ENCODE measurements around the gene HIPK4. TPM values are rescaled to one million over a fixed set of nuclear protein-coding genes. Genes with fewer than 3 reads are reported as not detected.

The HIPK4 gene
- polyA plus RNA-seq, 3 donors: 0.09 TPM; not detected in 2

GRCh38 chr19:40411958-40412499, 22.0 kb upstream of the HIPK4 start:
- intact Hi-C loops (cut with micrococcal nuclease): no loop called here
- H3K4me3 ChIP-seq (replicated peaks in 1 of 3; ENCODE audit: low read depth in 2 of 3, low read length in 3 of 3): no peak overlapping the region
- no peaks in the 10 kb centered on the region for H3K36me3 ChIP-seq (replicated peaks in 1 of 2; ENCODE audit: control insufficient read depth in 1 of 2, insufficient read depth in 2 of 2, low read length in 2 of 2)
- no peaks in the 10 kb centered on the region for H3K36me3 Mint-ChIP-seq
- H3K27me3 ChIP-seq (ENCODE audit: control insufficient read depth in 2 of 2, insufficient read depth in 2 of 2, low read length in 2 of 2): no peaks in the 10 kb centered on the region
- DNase-seq: no peak
- no peaks in the 10 kb centered on the region for H3K79me2 ChIP-seq (ENCODE audit: insufficient read depth, low read length)
- H3K9me3 ChIP-seq (replicated peaks in 1 of 2; ENCODE audit: control insufficient read depth in 1 of 2, insufficient read depth in 1 of 2, low read length in 2 of 2): no peaks in the 10 kb centered on the region
- H4K20me1 ChIP-seq (ENCODE audit: insufficient read depth, low read length): no peaks in the 10 kb centered on the region
- WGBS (ENCODE audit: insufficient coverage): 90% methylated on average over 4 of the region's 8 CpGs
- no peak overlapping the region for H3K4me3 Mint-ChIP-seq
- no peak overlapping the region for H3K9ac ChIP-seq (ENCODE audit: insufficient read depth, low read length, poor library complexity, severe bottlenecking)
- H3K9me3 Mint-ChIP-seq: peaks cover 0 to 3% (median 0%) of the 10 kb centered on the region in 7 donors
- H3K4me2 ChIP-seq (replicated peaks; ENCODE audit: extremely low read depth, low read length, poor library complexity, severe bottlenecking): no peak overlapping the region
- peaks cover 3 to 10% (median 9%) of the 10 kb centered on the region in 3 donors for H3K27me3 Mint-ChIP-seq (ENCODE audit: low read depth in 3 of 3)
- peaks cover 39% of the 10 kb centered on the region for H3K4me1 Mint-ChIP-seq
- H3K27ac ChIP-seq (ENCODE audit: low read depth in 1 of 2, low read length in 2 of 2): no peak overlapping the region
- H2AFZ ChIP-seq (ENCODE audit: insufficient read depth, low read depth, low read length, poor library complexity, severe bottlenecking): no peak overlapping the region
- TF ChIP-seq, protein P1, sequence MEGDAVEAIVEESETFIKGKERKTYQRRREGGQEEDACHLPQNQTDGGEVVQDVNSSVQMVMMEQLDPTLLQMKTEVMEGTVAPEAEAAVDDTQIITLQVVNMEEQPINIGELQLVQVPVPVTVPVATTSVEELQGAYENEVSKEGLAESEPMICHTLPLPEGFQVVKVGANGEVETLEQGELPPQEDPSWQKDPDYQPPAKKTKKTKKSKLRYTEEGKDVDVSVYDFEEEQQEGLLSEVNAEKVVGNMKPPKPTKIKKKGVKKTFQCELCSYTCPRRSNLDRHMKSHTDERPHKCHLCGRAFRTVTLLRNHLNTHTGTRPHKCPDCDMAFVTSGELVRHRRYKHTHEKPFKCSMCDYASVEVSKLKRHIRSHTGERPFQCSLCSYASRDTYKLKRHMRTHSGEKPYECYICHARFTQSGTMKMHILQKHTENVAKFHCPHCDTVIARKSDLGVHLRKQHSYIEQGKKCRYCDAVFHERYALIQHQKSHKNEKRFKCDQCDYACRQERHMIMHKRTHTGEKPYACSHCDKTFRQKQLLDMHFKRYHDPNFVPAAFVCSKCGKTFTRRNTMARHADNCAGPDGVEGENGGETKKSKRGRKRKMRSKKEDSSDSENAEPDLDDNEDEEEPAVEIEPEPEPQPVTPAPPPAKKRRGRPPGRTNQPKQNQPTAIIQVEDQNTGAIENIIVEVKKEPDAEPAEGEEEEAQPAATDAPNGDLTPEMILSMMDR (IDR thresholded peaks at IDR 0.05): no peak
- peak overlapping the region in 1 of 7 donors; percentile 3 for H3K27ac Mint-ChIP-seq
- peaks cover 31 to 33% of the 10 kb centered on the region in 2 donors for H3K4me1 ChIP-seq (ENCODE audit: control insufficient read depth in 1 of 2, insufficient read depth in 2 of 2, low read length in 2 of 2)

DNA sequence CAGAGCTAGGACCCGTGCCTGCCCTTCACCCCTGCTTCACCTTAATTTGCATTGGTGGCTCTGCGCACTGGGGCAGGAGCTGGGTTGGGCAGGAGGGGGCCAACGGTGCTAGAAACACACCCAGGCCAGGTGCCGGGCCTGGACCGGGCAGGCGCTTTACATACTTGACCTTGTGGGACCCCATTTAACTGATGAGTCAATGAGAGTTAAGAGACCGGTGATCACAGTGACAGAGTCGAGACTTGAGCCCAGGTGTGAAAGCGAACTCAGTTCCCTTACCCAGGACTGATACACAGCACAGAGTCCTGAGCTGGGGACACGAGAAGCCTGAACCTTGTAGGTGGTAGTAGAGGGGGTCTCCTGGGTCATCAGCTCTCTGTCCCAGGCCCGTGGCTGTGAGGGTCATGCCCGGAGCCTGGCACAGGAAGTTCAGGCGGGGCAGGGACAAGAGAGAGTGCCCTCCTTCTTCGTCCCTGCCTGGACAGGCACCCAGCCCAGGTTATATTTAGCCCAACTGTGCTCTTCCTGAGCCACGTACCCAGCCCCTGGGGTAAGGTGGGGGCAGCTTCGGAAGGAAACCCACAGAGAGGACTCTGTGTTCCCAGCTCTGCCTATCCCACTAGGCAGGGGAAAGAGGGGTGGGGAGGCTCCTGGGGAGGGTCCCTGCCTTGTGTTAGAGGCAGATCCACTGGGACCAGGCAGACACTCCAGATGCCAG, 21.3 kb upstream of the HIPK4 start:
- no peaks in the 10 kb centered on the region for H3K9me3 ChIP-seq (replicated peaks in 1 of 2; ENCODE audit: control insufficient read depth in 1 of 2, insufficient read depth in 1 of 2, low read length in 2 of 2)
- no peaks in the 10 kb centered on the region for H3K27me3 ChIP-seq (ENCODE audit: control insufficient read depth in 2 of 2, insufficient read depth in 2 of 2, low read length in 2 of 2)
- intact Hi-C loops (cut with micrococcal nuclease): no loop called here
- no peak overlapping the region for H3K4me3 ChIP-seq (replicated peaks in 1 of 3; ENCODE audit: low read depth in 2 of 3, low read length in 3 of 3)
- no peak overlapping the region for H3K4me2 ChIP-seq (replicated peaks; ENCODE audit: extremely low read depth, low read length, poor library complexity, severe bottlenecking)
- H3K9me3 Mint-ChIP-seq: peaks cover 0 to 3% (median 0%) of the 10 kb centered on the region in 7 donors
- H3K27ac Mint-ChIP-seq: no peak overlapping the region
- DNase-seq: no peak
- H2AFZ ChIP-seq (ENCODE audit: insufficient read depth, low read depth, low read length, poor library complexity, severe bottlenecking): no peak overlapping the region
- H3K36me3 Mint-ChIP-seq: no peaks in the 10 kb centered on the region
- 58% methylated on average over 8 of the region's 16 CpGs for WGBS (ENCODE audit: insufficient coverage)
- peak overlapping the region; percentile 4 for H3K9ac ChIP-seq (ENCODE audit: insufficient read depth, low read length, poor library complexity, severe bottlenecking)
- H3K4me1 Mint-ChIP-seq: peaks cover 31% of the 10 kb centered on the region
- no peaks in the 10 kb centered on the region for H3K79me2 ChIP-seq (ENCODE audit: insufficient read depth, low read length)
- TF ChIP-seq, protein P1 (IDR thresholded peaks at IDR 0.05): no peak
- peaks cover 3 to 11% (median 8%) of the 10 kb centered on the region in 3 donors for H3K27me3 Mint-ChIP-seq (ENCODE audit: low read depth in 3 of 3)
- H3K36me3 ChIP-seq (replicated peaks in 1 of 2; ENCODE audit: control insufficient read depth in 1 of 2, insufficient read depth in 2 of 2, low read length in 2 of 2): no peaks in the 10 kb centered on the region
- peaks cover 24 to 25% of the 10 kb centered on the region in 2 donors for H3K4me1 ChIP-seq (ENCODE audit: control insufficient read depth in 1 of 2, insufficient read depth in 2 of 2, low read length in 2 of 2)
- H3K4me3 Mint-ChIP-seq: no peak overlapping the region
- H4K20me1 ChIP-seq (ENCODE audit: insufficient read depth, low read length): no peaks in the 10 kb centered on the region
- no peak overlapping the region for H3K27ac ChIP-seq (ENCODE audit: low read depth in 1 of 2, low read length in 2 of 2)

Measured in CD14-positive monocyte (primary cell).